Glutamatergic neuron (in vitro differentiated cells): ENCODE results near the gene NSDHL. TPM values are rescaled to one million over a fixed set of nuclear protein-coding genes. Genes with fewer than 3 reads are reported as not detected.

ENCODE experiments used
- DNase-seq: peaks from one replicate; pipeline ENCODE4 v3.0.0; 2022
- H3K27ac Mint-ChIP-seq: one replicate; pipeline ENCODE4 v1.8.0; 2020; ENCODE audit warnings: mild to moderate bottlenecking, mixed read lengths, inconsistent platforms; ENCODE audit not compliant: unreplicated experiment
- H3K27me3 Mint-ChIP-seq: one replicate; pipeline ENCODE4 v1.8.0; 2020; ENCODE audit warnings: mild to moderate bottlenecking, moderate library complexity, mixed read lengths, inconsistent platforms; ENCODE audit not compliant: unreplicated experiment
- H3K36me3 Mint-ChIP-seq: one replicate; pipeline ENCODE4 v1.8.0; 2020; ENCODE audit warnings: mild to moderate bottlenecking, mixed read lengths, inconsistent platforms; ENCODE audit not compliant: unreplicated experiment
- H3K4me1 Mint-ChIP-seq: one replicate; pipeline ENCODE4 v1.8.0; 2020; ENCODE audit warnings: mild to moderate bottlenecking, low read depth, mixed read lengths, inconsistent platforms; ENCODE audit not compliant: unreplicated experiment
- H3K4me3 Mint-ChIP-seq: one replicate; pipeline ENCODE4 v1.8.0; 2020; ENCODE audit warnings: mild to moderate bottlenecking, mixed read lengths, inconsistent platforms; ENCODE audit not compliant: unreplicated experiment
- H3K9me3 Mint-ChIP-seq: one replicate; pipeline ENCODE4 v1.8.0; 2020; ENCODE audit warnings: mild to moderate bottlenecking, moderate library complexity, mixed read lengths, inconsistent platforms; ENCODE audit not compliant: unreplicated experiment
- CTCF ChIP-seq: fragments of 200-600 bp; sonication (generic); IDR thresholded peaks from one replicate; pipeline ENCODE4 v1.5.0; 2021; ENCODE audit not compliant: partially characterized antibody, unreplicated experiment
- total RNA-seq: library from RNA; stranded (reverse); fragmentation: NEBNext Ultra II Directional; extraction: Animal tissue kit (Norgen Biotek cat#: 25700); gene quantifications from one replicate; pipeline ENCODE4 v1.2.1, GENCODE V29; 2021; ENCODE audit not compliant: unreplicated experiment

NSDHL gene
- total RNA-seq, 1 donor from 2014 or later, result 36.1 TPM

DNA sequence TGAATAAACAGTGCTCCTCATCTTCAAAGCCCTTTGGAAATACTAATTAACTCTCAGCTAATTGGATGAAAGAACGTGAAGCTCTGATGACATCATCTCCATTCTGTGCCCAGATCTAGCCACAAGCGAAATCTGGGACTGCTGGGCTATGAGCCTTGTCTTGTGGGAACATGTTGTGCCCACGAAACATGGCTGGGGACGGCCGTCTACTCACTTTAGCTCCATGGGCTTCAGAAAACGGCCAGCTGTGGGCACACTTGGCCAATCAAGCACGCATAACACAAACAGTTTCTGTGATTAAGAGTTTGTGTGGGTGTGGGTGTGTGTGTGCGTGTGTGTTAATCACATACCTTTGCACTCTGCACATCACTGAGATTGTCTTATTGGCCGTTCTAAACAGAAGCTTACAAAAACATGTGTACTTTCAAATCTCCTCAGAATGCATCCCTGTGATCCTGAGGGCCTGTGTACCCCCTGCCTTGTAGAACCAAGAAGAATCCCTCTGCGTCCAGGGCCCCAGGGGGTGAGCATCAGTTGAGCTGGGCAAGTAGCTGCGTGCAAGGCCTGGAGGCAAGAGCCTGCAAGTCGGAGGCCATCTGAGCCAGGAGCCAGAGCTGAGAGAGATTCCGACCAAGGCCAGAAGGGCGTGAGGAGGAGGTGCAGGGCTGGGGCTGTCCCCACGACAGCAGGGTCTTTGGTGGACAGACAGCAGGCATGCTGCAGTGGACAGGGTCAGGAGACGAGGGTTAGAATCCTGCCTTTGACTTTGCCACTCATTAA, 48.3 kb downstream of the NSDHL start:
- no peak for DNase-seq
- Mint-ChIP-seq H3K27ac (no peak overlapping the region), H3K9me3 (no peaks in the 10 kb centered on the region), H3K27me3 (peaks cover 2% of the 10 kb centered on the region), H3K4me3 (no peak overlapping the region), H3K36me3 (peaks cover 5% of the 10 kb centered on the region), H3K4me1 (no peaks in the 10 kb centered on the region)
- no peak for TF ChIP-seq CTCF

DNA sequence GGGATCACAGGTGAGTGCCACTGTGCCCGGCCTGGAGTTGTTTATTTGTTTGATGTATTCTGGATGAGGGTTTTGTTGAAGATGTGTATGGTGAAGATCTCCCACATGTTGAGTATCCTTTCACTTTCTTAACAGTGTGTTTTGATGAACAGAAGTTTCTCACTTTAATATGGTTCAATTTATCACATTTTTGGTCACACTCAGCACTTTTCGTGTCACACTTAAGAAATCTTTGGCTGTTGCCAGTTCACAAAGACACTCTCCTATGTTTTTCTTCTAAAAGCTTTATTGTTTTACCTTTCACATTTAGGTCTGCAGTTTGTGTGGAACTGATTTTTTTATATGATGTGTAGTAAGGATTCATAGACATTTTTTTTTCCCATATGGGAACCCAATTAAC, 50.4 kb downstream of the NSDHL start:
- no peak overlapping the region for H3K4me3 Mint-ChIP-seq
- DNase-seq, result no peak
- no peaks in the 10 kb centered on the region for H3K36me3 Mint-ChIP-seq
- no peaks in the 10 kb centered on the region for H3K4me1 Mint-ChIP-seq
- no peaks in the 10 kb centered on the region for H3K9me3 Mint-ChIP-seq
- no peak overlapping the region for H3K27ac Mint-ChIP-seq
- peaks cover 2% of the 10 kb centered on the region for H3K27me3 Mint-ChIP-seq
- TF ChIP-seq CTCF, result no peak

DNA sequence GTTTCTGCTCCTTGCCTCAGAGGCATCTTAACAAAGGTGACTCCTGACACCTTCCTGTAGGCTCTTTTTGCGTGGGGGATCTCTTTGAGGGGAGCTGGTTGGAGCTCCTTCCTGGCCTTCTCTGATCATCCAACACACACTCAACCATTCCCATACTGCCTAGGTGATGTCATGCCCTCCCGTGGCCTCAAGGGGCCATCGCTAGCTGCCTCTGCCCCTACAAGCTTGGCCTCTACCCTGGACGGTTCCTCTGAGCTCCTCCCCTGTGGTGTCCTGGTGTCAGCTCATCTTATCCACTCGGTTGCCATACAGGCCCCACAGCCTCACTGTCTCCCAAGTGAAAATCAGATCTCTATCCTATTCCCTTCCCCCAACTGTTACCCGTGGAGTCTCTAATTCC, 53.3 kb downstream of the NSDHL start:
- no peaks in the 10 kb centered on the region for H3K36me3 Mint-ChIP-seq
- H3K4me3 Mint-ChIP-seq, result no peak overlapping the region
- H3K4me1 Mint-ChIP-seq, result no peaks in the 10 kb centered on the region
- DNase-seq, result no peak
- no peak overlapping the region for H3K27ac Mint-ChIP-seq
- no peak for TF ChIP-seq CTCF
- H3K27me3 Mint-ChIP-seq, result peaks cover 2% of the 10 kb centered on the region
- H3K9me3 Mint-ChIP-seq, result no peaks in the 10 kb centered on the region

- DNase-seq, result no peak
- peaks cover 3% of the 10 kb centered on the region for H3K27me3 Mint-ChIP-seq
- peaks cover 5% of the 10 kb centered on the region for H3K36me3 Mint-ChIP-seq
- no peaks in the 10 kb centered on the region for H3K9me3 Mint-ChIP-seq
- no peaks in the 10 kb centered on the region for H3K4me1 Mint-ChIP-seq
- H3K4me3 Mint-ChIP-seq, result no peak overlapping the region
- no peak overlapping the region for H3K27ac Mint-ChIP-seq
- TF ChIP-seq CTCF, result no peak
These were observed 55.9 kb downstream of the NSDHL start for GRCh38 chrX:152886716-152887115.

GRCh38 chrX:152892499-152892898, 61.6 kb downstream of the NSDHL start:
- no peak overlapping the region for H3K27ac Mint-ChIP-seq
- H3K36me3 Mint-ChIP-seq, result peaks cover 11% of the 10 kb centered on the region
- no peak overlapping the region for H3K4me3 Mint-ChIP-seq
- no peak for TF ChIP-seq CTCF
- H3K27me3 Mint-ChIP-seq, result peaks cover 7% of the 10 kb centered on the region
- peaks cover 1% of the 10 kb centered on the region for H3K4me1 Mint-ChIP-seq
- H3K9me3 Mint-ChIP-seq, result peaks cover 1% of the 10 kb centered on the region
- no peak for DNase-seq
